HG03159 (cell line): ENCODE results near the gene FCHSD2.
A peak's percentile ranks its signal among the peaks of the same experiment; 100 is the strongest.

ENCODE experiments used
- ATAC-seq: cut with Tn5 transposase; IDR thresholded peaks from one replicate; pipeline ENCODE4 v1.9.1; 2021; ENCODE audit warnings: mild to moderate bottlenecking, moderate library complexity; ENCODE audit not compliant: unreplicated experiment

The FCHSD2 gene

DNA sequence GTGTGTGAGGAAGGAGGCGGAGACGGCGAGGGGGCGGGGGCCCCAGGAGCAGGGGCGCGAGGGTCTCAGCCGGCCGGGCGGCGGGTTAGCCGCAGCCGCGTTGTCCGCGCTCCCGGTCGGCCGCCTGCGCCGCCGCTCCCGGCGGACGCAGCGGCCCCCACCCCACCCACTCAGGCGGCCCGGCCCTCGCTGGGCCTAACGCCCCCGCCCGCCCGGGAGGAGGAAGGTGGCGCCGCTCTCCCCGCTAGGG lies at the start of gene FCHSD2:
Gene FCHSD2, minus strand, starts transcription at position 191 of the 250 bp plus-strand sequence. CDS start 441 bp downstream, outside the sequence.
- no peak for ATAC-seq

DNA sequence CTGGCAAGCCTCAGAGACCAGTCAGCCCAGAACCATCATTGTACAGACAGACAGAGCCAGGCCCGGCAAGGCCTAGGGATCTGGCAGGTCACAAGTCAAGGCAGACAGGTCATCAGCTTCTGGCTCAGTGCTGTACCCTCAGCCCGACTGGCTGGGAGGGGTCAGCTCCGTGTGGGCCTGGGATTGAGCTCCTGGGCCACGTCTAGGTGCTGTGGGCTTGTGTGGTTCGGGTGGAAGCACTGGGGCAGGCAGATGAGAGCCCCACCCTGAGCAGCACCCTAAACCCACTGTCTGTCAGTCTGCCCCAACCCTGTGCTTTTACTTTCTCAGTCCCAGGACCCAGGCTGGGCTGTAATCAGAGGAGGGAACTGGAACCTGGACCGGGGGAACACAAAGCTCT lies 49.0 kb upstream of the FCHSD2 start:
- ATAC-seq: no peak

DNA sequence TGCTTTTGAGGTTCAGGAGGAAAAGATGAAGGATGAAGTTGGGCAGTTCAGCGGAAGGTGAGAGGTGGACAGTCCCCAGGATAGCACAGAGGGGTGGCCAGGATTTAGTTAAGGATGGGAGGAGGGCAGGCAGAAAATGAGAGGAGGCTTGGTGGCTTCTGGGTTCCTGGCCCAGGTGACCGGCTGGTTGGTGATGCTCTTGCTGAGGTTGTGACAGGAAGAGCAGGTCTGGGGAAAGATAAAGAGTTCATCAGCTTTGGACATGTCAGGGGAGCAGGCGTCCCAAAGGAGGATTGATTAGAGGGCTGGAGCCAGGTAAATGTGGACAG lies 48.4 kb upstream of the FCHSD2 start:
- no peak for ATAC-seq

DNA sequence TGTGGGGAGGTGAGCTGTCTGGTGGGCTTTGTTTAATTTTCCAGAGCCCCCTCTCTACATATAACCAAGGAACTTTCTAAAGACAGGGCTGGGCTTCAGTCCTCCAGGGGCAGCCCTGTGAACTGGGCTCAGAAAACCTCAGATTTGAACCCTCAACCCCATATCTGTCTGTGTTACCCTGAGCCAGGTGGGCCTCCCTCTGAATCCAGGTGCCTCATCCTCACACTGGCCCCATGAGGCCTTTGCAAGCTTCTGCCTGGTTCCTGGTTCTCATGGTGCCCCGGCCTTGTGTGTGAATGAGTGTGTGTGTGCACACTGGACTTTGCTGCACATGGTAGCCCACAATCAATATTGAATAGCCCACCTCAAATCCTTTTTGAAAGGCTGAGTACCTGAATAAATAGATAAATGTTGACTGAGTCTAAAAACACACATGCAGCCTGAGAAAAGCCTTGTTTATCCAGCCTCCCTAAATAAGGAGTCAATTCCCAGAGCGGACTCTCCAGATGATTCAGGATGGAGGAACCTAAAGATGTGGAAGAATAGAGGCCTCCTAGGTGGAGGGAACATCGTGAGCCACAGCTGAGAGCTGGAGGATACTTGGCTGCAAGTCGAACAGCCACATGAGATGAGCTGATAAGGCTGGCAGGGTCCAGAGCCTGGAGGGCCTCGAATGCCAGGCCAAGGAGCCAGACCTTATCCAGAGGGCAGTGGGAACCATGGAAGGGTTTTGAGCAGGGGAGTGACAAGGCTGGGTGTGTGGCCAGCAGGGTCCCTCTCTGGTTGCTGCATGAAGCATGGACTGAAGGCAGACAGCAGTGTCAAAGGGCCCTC lies 47.8 kb upstream of the FCHSD2 start:
- ATAC-seq: no peak

DNA sequence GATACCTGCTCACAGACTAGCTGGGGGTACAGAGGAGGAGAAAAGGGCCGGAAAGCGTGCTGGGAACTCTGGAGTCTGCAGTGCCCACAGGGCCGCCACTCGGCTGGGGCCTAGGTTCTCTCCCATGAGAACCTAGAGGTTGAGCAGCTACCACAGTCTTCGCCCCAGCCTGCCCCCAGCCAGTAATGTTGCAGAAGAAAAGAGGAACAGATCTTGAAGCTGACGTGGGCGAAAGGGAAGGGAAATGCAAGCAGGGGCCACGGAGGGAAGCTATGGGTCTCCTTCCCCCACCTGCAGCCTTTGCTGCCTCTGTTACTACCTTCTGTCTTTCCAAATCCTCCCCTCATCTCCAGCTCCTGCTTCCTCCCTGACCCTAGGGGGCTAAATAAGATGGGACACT lies 47.2 kb upstream of the FCHSD2 start:
- ATAC-seq: no peak

DNA sequence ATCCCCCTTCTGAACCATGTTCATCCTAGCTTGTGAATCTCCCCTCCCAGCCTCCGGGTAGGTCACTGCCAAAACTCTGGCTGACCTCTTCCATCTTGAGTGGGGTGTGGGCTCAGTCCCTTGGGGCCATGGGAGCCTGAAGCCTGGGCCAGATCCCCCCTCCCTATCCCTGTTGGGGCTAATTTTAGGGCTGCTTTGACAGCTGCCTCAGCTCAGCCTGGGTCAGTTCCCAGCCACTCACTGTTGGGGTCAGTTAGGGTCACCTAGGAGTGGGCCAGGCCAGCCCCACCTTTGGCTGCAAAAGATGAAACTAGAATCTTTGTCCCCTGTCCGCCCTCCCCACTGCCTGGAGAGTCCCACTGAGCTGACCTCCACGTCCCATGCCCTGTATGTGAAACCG lies 46.2 kb upstream of the FCHSD2 start:
- ATAC-seq: no peak

DNA sequence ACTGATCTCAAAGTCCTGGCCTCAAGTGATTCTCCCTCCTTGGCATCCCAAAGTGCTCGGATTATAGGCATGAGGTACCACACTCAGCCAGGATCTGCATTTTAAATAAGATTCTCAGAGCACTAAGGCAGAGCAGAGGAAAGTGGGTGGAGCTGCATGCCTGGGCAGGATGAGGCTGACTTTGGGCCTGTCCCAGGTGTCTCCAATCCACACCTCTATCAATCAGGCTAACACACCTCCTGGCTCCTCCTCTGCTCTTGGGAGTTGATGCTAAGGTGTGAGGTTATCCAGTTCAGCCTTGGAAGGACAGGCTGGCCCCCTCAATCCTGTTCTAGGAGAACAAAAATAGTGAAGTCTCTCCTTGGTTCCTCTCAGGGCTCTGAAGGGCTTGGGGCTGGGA lies 45.7 kb upstream of the FCHSD2 start:
- no peak for ATAC-seq

DNA sequence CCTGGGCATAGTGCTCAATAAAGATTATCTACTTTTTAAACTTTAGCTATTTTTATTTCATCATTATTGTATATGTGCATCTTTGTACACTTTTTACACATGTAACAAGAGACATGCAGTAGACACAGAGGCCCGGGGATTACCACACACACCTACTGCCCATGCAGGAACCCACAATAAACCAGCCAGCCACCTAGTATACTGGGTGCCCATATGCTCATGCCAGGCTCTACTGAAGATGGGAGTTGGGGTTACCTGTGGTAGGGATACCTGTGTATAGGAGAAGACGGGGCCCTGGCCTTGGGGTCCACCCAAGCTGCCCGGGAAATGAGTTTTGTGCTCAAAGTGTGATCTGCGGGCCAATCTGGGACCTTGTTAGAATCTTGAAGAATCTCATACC lies 44.8 kb upstream of the FCHSD2 start:
- ATAC-seq: no peak

DNA sequence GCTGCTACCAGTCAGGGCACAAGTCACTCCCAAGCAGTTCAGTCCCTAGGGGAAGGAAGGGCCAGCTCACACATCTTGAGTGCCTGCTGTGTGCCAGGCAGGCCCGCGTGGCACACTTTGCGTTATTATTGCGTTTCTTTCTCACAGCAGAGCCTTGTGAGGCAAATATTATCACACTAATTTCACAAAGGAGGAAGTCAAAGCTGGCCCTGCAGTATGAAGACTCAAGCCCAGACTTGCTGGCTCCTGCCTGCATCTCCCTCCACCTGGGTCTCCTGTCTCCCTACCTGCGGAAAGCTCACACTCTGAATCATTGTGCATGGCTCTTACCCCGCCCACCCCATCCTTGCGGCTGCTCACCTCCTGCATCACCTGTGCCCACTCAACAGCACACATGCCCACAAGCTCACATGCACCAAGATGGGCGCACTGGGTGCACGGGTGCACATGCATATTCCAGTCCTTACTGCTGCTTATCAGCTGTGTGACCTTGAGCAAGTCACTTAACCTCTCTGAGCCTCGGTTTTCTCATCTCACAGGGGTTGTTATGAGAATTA lies 44.3 kb upstream of the FCHSD2 start:
- no peak for ATAC-seq

DNA sequence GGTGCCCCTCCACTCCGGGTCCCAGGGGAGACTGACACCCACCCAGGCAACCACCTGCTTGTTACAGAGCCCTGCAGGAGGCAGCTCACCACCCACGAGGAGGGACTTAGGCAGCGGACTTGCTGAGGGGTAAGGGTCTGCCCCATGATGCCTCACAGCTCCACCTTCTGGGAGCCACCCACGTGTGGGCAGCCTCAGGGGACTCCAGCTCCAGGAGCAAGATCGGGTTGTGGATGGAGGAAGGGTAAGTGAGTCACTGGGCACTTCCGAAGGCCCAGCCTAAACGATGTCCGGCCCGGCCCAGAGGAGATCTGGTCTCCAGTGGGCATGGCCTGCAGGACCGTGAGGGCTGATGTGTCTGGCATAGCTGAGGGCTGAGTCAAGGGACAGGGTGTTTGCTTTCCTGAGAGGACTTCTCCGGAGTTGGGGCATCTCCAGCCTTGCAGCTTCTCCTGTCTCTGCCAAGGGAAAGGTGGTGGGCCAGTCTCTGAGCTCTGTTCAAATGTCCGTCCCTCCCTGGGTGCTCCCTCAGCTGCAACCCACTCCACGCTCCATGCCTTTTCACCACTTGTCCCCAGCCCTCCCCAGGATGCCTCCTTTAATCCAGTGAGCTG lies 43.7 kb upstream of the FCHSD2 start:
- ATAC-seq: no peak

DNA sequence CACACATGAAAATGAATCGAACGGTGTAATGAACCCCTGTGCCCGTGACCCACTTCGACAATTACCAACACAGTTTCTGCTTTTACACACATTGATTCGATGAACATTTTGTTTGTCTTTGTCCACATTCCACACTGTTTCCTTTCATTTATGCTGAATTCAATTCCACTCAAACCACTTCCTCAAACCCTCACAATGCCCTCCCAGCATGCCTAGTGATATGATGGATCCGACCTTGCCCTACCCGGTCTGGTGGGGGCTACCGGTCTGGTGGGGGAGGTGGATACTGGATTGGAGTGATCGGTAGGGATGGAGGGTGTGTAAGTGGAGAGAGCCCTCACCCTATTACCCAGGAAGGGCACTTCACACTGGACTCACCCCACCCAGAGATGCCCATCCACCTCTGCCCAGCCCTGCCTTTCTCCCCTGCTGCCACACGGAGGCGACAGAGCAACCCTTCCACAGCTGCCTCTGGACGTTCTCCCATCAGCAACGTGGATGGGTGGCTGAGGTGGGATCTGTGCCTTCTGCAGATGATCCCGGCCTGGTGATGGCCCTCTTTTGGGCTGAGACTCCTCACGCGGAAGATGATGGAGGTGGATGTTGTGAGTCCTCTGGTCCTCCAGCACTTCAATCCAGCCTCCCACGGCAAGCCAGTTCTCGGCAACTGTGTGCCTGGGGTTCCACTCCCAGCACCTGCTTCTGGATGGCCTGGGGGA lies 43.0 kb upstream of the FCHSD2 start:
- ATAC-seq: no peak

DNA sequence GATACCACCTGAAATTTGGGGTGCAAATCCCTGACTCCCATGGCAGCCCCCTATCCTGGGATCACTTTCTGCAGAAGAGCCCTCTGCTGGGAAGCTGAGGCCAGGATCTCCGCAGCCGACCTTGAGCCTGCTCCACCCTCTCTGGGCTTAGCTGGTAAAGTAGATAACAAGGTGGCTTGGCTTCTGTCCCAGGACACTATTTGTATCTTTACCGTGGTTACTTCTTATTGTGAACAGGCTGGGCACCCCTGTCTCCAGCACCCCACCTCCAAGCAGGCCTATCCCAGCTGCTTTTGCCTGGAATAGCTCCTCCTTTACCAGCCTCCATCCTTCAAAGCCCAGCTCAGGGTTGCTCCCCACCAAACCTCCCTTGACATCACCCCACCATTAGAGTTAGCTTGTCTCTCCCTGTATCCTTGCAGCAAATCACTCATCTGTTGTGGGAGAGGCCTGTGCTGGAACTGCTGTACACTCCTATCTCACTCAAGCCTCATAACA lies 40.8 kb upstream of the FCHSD2 start:
- no peak for ATAC-seq

DNA sequence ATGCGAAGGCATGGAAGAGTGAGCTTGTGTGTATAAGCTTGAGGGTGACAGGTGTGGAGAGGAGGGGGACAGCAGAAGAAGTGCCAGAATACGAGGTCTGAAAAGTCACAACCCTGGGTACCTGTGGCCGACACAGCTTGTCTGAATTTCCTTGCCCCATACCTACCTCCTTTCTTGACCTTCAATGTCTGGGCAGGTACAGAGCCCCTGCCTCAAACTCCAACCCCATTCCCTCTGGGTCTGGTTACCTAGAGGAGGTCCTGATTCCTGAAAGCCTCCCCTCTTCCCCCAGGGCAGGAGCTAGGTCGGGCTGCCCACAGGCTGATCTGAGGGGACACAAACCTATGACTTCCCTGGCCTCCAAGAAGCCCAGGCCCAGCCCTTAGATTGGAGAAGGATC lies 36.6 kb upstream of the FCHSD2 start:
- ATAC-seq: no peak

DNA sequence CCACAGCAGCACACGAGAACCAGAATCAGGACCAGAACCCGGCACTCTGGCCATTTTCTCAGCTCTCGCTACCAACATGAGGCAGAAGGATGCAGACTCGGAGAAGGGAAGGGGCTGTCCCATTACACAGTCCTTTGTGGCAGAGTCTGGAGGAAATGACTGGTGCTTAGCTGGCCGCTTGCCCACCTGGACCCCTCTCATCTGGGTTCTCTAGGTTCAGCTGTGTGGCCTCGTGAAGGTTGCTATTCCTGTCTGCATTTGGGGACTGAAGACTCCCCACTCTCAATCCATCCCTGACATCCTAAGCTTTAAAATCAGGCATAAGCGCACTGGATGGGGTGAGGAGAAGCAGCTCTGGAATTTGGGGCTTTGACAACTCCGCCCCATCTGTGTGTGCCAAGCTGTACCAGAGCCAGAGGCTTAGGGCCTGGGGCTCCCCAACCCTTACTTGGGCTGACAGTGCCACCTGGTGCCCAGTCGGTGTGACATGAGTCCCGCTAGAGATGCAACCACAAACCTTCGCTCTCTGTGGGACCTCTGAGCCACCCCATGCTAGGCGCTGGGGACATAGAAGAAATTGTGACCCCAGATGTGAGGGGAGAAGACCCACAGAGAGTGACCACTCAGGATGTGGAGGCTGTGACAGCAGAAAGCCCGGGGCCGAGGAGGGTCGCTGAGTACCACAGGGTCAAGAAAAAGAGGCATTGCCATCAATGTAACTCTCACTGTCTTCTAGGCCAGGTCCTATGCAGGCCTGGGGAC lies 35.8 kb upstream of the FCHSD2 start:
- ATAC-seq: peak; percentile 80

DNA sequence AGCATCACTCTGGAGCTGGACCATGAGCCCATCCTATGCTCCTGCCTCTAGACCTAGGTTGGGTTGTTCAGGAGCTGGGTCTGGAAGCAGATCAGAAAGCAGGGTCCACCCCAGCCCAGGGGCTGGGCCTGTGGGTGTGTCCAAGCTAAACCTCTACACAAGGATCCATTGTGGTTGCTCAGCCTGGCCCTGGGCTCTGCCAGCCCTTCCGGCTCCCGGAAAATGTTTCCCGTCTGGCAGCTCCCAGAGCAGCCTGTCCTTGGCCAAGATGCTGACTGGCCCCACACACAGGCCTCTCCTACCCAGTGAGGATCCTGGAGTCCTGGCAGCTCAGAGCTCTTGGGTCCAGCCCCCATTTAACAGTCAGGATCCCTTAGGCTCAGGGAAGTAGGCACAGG lies 35.3 kb upstream of the FCHSD2 start:
- no peak for ATAC-seq

DNA sequence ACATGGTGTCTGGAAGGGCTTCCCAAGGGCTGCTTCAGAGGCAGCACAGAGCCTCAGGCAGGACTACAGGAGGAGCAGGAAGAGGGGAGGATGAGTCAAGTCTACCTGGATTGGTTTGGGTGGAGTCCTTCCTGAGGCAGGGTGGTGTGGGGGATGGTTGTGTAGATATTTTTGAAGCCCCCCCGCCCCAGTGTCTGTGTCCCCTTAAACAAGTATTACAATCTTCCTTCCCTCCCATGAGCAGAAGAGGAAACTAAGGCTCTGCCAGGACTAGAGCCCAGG lies 34.7 kb upstream of the FCHSD2 start:
- no peak for ATAC-seq

DNA sequence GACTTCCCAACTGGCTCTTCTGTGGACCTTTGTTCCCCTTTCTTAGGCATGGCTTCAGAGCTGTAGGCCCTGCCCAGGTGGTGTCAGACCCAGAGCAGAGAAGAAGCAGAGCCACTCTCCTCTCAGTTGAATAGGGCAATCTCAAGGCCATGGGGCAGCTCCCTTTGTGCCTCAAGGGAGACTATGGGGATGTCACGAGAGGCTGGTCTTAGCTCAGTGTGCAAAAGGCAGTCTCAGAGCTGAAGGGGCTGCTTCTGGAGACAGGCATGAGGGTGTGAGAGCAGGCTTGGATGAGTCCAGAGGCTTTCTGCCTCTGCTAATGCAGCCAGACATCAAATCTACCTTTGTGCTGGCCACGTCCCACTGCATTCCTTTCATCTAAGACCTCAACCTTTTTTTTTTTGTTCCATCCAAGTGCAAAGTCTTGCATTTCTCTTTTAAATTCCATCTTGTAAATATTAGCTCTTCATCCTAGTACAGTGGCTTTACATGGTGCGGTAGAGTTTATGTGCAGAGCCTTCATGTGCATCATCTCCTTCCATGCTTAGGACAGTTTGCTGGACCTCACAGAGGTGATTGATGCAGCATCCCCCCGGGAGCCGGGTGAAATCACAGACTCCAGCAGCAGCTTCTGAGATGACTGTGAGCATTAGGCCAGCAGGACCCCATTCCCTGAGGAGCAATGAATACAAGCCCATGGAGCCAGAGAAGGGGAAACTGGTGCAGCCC lies 34.2 kb upstream of the FCHSD2 start:
- no peak for ATAC-seq

DNA sequence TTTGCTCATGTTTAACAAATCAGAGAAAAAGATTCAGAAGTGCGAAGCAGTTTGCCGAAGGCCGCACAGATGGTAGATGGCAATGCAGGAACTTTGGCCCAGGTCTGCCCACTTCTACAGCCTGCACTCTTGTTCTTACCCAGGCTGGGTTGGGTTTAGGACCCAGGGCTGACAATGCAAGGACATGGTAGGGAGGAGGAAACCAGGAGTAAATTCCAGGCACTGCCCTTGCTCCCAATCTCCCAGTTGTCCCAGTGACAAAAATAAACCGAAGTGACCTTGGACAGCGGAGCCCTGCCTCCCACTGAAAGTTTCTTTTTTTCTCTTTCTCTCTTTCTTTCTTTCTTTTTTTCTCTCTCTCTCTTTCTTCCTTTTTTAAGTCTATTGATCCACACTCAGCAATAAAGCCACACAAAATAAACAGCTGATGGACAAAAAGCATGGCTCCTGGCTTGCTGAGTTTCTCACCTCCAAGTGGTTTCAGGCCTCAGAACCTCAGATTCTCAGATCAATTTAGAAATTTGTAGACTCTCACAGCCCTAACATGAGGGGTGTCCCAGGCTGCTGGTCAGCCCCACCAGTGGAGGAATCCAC lies 33.5 kb upstream of the FCHSD2 start:
- ATAC-seq: no peak

DNA sequence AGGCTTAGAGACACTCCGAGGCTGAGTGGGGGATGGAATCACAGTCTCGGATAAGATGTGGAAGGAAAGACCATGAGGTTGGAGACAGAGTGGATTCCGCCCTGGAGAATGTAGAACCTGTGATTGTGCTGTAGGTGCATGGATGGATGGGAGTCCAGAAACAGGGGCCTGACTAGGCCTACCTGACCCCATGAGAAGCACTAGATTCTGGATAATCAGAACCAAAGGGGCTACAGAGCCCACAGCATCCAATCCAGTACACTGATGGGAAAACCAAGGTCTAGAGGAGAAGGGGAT lies 32.3 kb upstream of the FCHSD2 start:
- no peak for ATAC-seq

DNA sequence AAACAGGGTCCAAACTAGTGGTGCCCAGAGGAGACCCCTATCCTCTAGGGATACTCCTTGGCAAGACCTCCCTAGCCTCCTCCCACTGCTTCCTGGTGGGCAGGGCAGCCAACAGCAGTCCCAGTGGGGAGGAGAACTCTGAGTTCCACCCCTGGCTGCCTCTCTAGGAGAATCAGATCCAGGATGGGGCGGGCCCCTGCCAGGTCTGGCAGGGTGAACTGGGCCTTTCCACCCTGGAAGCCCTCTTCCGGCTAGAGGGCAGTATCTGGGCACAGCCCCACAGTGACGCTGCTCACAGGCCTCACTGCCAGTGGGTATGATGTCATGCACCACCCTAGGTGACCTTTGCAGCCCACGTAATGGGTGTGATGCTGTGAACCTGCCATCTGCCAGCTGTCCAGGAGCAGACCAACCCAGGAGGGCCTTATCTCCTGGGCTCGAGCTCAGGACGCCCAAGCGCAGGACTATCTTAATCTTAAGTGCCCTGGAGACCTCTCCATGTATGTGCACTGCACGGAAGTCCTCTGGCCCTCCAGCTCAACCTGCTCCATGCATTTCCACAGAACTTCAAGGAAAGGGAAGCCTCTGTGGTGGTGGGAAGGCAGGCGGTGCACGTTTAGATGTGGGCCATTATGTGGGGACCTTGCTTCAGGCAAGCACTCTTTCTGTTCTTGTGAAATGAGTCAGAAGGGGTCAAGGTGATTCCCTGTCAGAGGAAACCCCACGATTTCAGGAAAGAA lies 31.8 kb upstream of the FCHSD2 start:
- no peak for ATAC-seq
